8988T (cell line): ENCODE data around the gene MESP1.

Source experiments
- DNase-seq: peaks from one replicate; pipeline ENCODE4 v3.0.0; 2011

The MESP1 gene

GRCh38 chr15:89756897-89757296 lies 5.8 kb upstream of the MESP1 start:
- no peak for DNase-seq

GRCh38 chr15:89755701-89756100 lies 4.7 kb upstream of the MESP1 start:
- no peak for DNase-seq

GRCh38 chr15:89754361-89755154 lies 3.5 kb upstream of the MESP1 start:
- DNase-seq: no peak

DNA sequence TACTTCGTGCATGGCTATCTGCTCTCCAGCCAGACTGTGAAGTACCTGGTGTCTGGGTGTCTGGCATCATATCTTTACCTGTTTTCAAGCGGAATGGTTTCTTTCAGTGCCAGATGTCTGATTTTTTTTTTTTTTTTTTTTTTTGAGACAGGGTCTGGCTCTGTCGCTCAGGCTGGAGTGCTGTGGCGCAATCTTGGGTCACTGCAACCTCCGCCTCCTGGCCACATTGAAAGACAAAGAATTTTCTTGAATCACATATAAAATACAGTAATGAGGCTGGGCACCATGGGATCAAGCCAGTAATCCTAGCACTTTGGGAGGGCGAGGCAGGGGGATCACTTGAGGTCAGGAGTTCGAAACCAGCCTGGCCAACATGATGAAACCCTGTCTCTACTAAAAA lies 2.8 kb upstream of the MESP1 start:
- no peak for DNase-seq

GRCh38 chr15:89751748-89752147 lies 699 bp upstream of the MESP1 start:
- no peak for DNase-seq

GRCh38 chr15:89749951-89750559 lies 994 bp downstream of the MESP1 start:
- no peak for DNase-seq

GRCh38 chr15:89749526-89749925 lies 1.5 kb downstream of the MESP1 start:
- no peak for DNase-seq

- no peak for DNase-seq
These were observed 2.0 kb downstream of the MESP1 start for GRCh38 chr15:89749054-89749453.

- DNase-seq: no peak
These were observed 3.1 kb downstream of the MESP1 start for GRCh38 chr15:89747708-89748682.

DNA sequence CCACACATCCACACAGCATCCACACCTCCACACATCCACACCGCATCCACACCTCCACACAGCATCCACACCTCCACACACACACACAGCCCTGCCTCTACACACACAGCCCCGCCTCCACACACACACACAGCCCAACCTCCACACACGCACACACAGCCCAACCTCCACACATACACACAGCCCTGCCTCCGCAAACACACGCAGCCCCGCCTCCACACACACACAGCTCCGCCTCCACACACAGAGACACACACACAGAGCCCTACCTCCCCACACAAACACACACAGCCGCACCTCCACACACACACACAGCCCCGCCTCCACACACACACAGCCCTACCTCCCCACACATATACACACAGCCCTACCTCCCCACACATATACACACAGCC lies 4.7 kb downstream of the MESP1 start:
- DNase-seq: no peak

GRCh38 chr15:89745768-89746167 lies 5.3 kb downstream of the MESP1 start:
- no peak for DNase-seq

- no peak for DNase-seq
These were observed 5.9 kb downstream of the MESP1 start for GRCh38 chr15:89745131-89745530.

DNA sequence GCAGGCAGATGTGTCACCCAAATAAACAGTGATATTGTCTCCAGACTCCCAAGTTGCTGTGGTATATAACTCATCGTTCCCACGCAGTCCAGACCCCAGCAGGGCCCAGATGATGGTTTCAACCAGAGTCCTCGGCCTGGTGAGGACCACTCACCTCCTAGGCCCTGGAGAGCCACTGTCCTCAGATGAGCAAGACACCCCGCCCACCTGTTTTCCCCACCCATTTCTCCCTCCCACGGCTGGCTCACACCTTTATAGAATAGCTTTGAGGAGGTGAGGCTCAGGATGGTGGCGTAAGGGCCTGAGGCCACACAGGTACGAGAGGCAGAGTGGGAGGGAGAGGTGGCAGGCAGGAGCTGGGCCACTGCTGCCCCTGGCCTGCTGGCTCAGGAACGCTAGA lies 7.5 kb downstream of the MESP1 start:
- DNase-seq: no peak

DNA sequence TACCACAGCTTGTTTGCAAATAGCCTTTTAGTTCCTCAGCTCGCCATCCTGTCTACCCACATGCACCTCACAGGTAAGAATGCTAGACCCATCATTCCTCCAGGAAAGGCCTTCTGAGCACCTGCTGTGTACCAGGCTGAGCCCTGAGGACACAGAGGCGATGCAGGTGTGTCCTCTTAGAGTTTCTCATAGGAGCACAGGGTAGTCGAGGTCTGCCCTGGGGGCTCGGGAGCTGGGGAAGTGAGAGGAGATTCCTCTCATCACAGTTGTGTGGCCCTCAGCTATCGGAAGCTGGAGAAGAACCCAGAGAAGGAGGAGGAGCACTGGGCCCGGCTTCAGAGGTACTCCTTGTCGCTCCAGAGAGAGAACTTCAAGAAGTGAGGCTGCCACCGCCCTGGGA lies 8.0 kb downstream of the MESP1 start:
- DNase-seq: no peak

DNA sequence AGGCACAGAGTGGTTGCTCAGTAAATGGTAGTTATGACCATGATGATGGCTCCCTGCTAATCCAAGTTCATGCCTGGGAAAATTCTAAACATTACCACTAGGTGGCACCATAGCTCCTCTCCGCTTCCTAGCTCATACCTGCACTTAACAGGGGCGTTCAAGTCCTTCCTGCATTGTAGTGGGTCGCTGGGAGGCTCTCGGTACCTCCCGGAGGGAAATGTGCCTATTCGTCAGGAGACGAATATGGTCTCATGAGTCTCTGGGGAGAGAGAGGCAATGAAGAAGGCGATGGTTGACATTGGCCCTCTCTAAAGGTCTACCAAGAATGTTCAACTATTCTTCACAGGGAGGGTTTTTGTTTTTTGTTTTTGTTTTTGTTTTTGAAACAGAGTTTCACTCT lies 10.9 kb downstream of the MESP1 start:
- DNase-seq: peak; percentile 44

GRCh38 chr15:89735773-89736172 lies 15.3 kb downstream of the MESP1 start:
- DNase-seq: no peak

- DNase-seq: no peak
These were observed 18.4 kb downstream of the MESP1 start for GRCh38 chr15:89732451-89733172.

DNA sequence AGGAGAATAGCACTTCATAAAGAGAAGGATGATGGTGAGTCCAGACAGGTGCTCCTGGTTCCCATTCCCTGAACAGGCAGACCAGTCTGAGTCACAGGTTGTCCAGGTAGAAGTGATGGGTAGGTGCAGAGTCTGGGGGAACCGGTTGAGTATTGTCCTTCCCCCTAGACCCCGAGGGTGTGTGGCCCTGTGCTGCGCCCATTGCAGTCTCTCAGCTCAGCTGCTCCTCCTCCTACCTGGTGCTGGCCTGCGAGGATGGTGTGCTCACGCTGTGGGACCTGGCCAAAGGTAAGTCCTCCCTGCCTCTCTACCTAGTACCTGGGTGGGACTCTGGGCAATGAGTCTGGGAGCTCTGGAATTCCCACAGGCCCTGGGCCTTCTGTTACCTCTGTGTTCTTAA lies 19.8 kb downstream of the MESP1 start:
- no peak for DNase-seq

GRCh38 chr15:89728254-89728653 lies 22.8 kb downstream of the MESP1 start:
- no peak for DNase-seq

DNA sequence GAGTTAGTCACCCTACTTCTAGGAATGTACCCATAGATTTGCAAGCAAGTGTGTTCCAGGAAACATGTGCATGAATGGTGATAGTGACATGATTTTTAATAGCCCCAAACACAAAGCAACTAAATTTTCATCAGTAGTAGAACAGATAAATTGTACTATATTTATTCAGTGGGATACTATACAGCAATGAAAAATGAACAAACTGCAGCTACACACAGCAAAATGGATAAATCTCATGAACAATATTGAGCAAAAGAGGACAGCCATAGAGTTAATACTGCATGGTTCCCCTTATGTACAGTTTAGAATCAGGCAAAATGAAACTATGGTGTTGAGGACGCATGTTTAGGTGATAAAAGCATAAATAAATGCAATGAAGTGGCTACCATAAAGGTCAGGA lies 26.0 kb downstream of the MESP1 start:
- no peak for DNase-seq

DNA sequence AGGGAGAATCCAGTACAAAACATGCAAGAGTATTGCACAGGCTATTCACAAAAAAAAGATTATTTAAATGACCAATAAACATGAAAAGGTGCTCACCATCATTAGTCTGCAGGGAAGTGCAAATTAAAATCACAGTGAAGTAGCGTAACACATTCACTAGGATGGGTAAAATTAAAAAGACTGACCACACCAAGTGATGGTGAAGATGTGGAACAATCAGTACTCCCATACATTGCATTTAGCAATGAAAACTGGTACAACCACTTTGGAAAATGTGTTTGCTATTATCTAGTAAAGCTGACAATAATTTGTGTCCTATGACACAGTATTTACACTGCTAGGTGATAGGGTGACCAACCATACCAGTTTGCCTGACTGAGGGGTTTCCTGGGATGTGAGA lies 26.4 kb downstream of the MESP1 start:
- DNase-seq: no peak

- no peak for DNase-seq
These were observed 28.0 kb downstream of the MESP1 start for GRCh38 chr15:89723031-89723430.

DNA sequence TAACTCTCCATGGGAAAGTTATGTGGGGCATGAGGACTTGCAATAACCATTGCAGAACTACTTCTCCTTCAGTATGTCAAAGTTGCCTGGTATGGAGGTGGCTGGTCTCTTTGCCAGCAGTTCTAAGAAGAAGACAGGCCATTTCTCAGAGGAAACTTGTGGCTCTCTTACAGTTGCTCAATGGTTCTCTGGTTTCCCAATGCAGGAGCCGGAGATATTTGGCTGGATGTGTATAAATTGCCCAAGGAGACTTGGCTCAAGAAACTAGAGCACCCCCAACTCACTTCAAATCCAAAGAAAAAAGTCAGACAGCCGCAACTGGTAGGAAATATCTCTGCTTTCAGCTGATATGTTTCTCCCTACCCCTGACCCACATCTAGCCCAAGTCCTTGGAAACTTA lies 36.3 kb downstream of the MESP1 start:
- no peak for DNase-seq
